OCI-LY1 (cell line): Measurements from ENCODE around the gene ACYP1.

Experiments
- CTCF ChIP-seq: fragments of 200-600 bp; sonication (generic), shearing (Covaris generic); IDR thresholded peaks from 2 replicates; pipeline ENCODE4 v1.5.1; 2017; ENCODE audit warnings: mild to moderate bottlenecking, antibody characterized with exemption, low read length, moderate library complexity, mixed read lengths
- EZH2 ChIP-seq: fragments of 200-600 bp; sonication (generic), shearing (Covaris generic); IDR thresholded peaks from 2 replicates; pipeline ENCODE4 v1.8.0; 2017; ENCODE audit warnings: borderline replicate concordance, mixed run types, mild to moderate bottlenecking, antibody characterized with exemption, low read length, moderate library complexity, mixed read lengths

GRCh38 chr14:75068294-75069120 is 4.7 kb upstream of the ACYP1 start:
- no peak for TF ChIP-seq CTCF
- TF ChIP-seq EZH2, result no peak
